Measurements from ENCODE around the gene INTS2. TPM values are rescaled to one million over a fixed set of nuclear protein-coding genes. Genes with fewer than 3 reads are reported as not detected.
A peak's percentile ranks its signal among the peaks of the same experiment; 100 is the strongest.
"Not testable (repeated sequence)": the region's sequence is repeated elsewhere in the genome, so short reads cannot be mapped to it uniquely, and the experiment has no call there.

Gene INTS2
- total RNA-seq, 1 donor from 2014 or later = 35.9 TPM

DNA sequence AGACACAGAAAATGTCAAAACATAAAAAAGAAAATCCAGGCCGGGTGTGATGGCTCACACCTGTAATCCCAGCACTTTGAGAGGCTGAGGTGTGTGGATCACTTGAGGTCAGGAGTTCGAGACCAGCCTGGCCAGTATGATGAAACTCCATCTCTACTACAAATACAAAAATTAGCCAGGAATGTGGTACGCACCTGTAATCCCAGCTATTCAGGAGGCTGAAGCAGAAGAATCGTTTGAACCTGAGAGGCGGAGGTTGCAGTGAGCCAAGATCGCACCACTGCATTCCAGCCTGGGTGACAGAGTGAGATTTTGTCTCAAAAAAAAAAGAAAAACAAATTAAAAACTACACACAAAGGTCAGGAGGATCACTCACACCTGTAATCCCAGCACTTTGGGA, 40.0 kb downstream of the INTS2 start:
- not testable (repeated sequence) for DNase-seq

DNA sequence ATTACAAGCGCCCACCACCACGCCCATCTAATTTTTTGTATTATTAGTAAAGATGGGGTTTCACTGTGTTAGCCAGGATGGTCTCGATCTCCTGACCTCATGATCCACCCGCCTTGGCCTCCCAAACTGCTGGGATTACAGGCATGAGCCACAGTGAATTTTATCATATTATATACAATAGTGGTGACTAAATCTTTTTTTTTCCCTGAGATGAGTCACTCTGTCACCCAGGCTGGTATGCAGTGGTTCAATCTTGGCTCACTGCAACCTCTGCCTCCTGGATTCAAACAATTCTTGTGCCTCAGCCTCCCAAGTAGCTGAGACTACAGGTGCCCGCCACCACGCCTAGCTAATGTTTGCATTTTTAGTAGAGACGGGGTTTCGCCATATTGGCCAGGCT, 41.9 kb downstream of the INTS2 start:
- not testable (repeated sequence) for DNase-seq

DNA sequence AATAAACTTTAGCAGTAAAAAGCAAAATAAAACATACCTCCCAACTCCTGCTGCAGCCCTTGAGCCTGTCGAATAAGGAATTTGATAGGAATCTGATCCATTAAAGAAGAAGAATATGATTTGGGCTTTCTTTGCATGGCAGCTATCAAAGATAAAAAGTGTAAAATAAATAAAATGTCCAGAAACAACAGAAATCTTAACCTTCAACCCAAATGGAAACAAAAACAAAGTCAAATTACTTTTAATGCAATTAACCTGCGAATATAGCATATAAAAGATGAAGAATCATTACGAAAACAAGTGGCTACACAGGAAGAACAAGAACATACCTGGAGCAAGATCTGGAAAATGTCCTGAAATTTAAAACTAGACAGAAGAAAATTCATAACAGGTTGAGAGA, 42.9 kb downstream of the INTS2 start:
- DNase-seq = no peak

- DNase-seq = no peak
Measured at GRCh38 chr17:61880589-61881102, 47.1 kb downstream of the INTS2 start.

DNA sequence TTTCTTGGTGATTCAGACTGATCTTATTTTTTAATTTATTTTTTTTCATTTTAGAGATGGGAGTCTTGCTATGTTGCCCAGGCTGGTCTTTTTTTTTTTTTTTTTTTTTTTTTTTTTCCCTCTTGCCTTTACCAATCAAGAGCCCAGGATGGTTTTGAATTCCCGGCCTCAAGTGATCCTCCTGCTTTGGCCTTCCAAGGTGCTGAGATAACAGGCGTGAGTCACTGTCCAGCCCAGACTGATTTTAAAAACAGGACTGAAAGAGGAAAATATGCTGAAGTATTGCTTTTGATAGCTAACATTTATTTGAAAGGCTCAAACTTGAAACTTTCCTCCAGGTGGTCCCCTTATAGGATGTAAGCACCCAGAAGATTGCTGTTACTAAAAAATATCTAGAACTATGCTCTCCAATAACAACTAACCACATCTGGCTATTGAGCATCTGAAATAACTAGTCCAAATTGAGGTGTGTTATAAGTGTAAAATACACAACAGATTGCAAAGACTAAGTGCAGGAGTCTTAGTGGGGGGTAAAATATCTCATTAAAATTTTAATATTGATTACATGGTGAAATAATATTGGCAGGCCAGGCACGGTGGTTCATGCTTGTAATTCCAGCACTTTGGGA, 48.7 kb downstream of the INTS2 start:
- no peak for DNase-seq

DNA sequence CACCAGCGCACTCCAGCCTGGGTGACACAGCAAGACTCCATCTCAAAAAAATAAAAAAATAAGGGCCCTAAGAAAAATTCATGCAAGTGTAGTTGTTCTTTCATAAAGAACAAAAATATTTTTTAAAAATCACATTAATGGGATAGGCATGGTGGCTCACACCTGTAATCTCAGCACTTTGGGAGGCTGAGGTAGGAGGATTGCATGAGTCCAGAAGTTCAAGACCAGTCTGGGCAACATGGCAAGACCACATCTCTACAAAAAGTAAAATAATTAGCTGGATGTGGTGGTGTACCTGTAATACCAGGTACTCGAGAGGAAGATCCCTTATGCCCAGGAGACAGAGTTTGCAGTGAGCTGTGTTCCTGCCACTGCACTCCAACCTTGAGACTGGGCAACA, 49.3 kb downstream of the INTS2 start:
- no peak for DNase-seq

GRCh38 chr17:61877837-61878236, 49.9 kb downstream of the INTS2 start:
- DNase-seq = no peak

GRCh38 chr17:61875804-61876203, 52.0 kb downstream of the INTS2 start:
- DNase-seq = no peak

DNA sequence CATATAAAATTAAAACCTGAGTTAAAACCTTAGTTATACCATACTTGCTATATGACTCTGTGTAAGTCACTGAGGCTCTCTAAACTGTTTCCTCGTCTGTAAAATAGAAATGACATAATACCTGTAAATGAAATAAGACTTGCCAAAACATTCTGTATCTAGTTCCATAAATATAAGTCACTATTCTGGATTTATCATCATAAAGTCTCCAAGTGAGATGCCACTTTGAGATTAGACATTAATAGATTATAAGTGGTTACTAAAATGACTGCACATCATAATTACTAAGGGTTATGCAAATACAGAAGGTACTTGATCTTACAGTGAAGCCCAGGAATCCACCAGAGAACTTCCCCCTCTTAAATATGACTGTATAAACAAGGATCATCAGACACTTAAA, 52.5 kb downstream of the INTS2 start:
- no peak for DNase-seq

- DNase-seq = no peak
Measured at GRCh38 chr17:61874075-61874474, 53.7 kb downstream of the INTS2 start.

DNA sequence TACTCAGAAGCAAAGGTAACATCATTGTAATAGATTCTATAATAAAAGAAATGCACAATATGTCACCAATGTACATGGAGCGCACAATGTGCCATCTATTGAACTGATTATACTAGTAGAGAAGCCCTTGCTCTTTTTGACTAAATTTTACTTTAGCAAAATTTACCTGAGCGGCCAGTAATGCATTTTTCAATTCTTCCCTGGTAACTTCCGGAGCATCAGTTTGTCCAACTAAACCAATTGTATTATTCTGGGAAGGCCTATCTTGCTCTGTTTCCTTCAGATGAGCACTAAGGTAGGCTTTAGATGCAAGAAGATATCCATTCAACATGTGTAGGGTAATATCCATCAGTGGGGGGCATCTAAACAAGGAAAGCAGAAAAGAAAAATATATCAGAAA, 55.7 kb downstream of the INTS2 start:
- no peak for DNase-seq

DNA sequence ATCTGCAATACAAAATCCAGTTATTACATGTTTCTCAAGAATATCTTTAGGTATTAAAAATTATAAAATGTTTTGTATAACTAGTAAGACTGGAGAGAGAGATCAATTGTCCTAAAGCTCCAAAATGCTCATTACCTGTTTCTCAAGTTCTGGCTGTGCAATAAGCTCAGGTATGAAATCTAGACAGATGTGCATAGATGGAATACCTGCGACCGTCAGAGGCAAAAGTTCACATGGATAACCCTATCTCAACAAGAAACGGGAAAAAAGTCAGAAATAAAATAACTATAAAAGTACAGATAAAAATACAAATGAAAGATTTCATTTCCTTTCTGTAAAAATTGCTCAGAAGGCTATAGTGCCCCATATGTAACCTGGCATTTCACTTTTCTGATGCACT, 58.6 kb downstream of the INTS2 start:
- DNase-seq = no peak

GRCh38 chr17:61868074-61868473, 59.7 kb downstream of the INTS2 start:
- no peak for DNase-seq

DNA sequence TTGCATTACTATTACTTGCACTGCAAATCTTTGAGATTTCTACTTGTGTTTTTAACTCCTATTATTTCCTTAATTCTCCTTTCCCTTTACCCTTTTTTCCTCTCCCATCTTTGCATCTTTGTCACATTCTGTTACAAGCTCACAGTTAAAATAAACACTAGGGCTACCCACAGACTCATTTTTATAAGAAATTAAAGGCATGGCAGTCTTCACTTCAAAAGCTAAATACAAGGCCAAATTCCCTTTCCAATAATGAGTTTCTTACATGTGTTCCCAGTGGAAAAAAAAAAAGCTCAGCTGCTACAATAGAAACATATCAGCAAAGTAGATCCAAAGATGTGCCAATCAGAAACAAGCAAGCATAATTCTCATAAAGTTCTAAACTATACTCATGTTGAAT, 60.7 kb downstream of the INTS2 start:
- no peak for DNase-seq

- no peak for DNase-seq
Measured at GRCh38 chr17:61863801-61864126, 64.0 kb downstream of the INTS2 start.

- DNase-seq = peak; percentile 84
Measured at GRCh38 chr17:61862975-61863800, 64.6 kb downstream of the INTS2 start, which contains the start of gene BRIP1. BRIP1 (minus strand) TSS chr17:61863528; CDS start chr17:61861539, 1,989 bp downstream.

- no peak for DNase-seq
Measured at GRCh38 chr17:61862105-61862574, 65.6 kb downstream of the INTS2 start.

DNA sequence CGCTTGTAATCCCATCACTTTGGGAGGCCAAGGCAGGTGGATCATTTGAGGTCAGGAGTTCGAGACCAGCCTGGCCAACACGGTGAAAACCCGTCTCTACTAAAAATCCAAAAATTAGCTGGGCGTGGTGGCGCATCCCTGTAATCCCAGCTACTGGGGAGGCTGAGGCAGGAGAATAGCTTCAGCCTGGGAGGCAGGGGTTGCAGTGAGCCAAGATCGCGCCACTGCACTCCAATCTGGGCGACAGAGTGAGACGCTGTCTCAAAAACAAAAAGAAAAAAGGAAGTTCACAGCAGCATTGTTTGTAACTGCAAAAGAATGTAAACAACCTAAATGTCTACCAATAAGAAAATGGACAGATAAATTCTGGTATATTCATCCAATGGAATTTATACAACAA, 67.4 kb downstream of the INTS2 start:
- not testable (repeated sequence) for DNase-seq

DNA sequence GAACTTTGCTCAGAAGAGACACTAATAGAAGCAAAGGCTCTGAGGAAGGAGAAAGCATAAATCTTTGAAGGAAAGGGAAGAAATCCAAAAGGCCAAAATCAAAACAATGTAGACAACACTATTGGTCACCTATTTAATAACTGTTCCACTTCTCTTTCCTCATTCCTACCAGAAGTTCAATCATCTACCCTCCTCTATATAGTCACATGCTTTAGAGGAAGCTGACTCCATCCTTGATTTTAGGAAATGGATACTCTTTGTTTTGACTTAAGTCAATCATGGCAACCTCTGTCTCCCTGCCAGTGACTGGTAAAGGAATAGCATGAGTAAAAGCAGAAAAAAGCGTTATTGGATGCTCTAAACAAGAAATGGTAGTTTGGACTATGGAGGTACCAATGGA, 71.7 kb downstream of the INTS2 start:
- no peak for DNase-seq

DNA sequence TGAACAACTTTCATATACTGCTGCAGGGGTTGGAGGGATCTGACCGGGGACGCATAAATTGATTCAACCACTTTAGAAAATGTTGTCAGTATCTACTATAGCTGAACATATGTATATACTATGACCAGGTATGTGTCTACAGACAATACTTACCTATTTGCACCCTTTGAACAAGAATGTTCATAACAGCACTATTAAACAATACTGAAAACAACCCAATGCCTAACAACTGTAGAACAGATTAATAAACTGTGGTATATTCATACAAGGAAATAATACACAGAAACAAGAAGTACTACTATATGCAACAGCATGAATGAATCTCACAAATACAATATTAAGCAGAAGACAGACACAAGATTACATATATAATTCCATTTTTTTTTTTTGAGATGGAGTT, 74.9 kb downstream of the INTS2 start:
- DNase-seq = no peak

DNA sequence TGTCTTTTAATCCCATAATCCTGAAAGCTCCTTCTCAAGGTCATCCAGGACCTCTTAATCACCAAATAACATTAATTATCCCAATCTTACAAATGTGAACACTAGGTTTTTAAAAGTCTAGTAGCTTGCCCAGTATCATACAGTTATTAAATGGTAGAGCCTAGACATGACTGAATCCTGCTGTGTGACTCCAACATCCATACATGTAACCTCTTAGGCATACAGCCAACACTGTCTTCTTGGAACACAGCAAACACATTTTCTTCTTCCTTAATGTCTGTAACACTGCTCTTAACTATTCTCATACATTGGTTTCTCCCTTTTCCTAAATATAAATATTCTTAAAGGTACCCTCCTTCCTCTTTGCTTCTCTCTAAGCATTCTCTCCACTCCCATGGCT, 78.1 kb downstream of the INTS2 start:
- no peak for DNase-seq

GRCh38 chr17:61848896-61849295, 78.9 kb downstream of the INTS2 start:
- DNase-seq = no peak

DNA sequence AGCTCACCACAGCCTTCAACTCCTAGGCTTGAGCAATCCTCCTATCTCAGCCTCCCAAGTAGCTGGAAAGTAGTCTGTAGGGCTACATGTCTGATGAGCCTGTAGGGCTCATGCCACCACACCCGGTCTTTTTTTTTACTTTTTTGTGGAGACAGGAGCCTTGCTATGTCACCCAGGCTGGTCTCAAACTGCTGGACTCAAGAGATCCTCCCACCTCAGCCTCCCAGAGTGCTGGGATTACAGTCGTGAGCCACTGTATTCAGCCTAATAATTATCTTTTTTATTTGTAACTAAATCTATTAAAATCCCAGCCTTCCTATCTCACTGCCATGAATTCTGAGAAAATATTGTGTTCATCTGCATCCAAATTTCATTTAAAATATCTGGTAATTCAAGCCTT, 79.5 kb downstream of the INTS2 start:
- DNase-seq = no peak

DNA sequence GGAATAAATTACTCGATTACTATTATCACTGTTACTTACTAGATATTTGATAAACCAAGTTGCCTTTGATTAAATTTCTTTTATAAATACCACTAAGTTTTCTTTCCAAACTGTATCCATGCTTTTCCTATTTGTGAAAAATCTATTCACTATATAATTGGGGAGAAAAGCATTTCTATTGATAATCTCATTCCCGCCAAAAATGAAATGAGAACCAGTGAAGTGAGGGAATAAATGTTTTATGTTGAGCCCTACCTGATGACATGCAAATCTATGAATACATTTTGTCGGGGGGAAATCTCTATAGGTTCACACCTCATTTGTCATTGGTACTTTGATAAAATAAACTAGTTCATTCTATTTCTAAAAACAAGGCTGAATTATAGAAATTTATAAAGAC, 80.1 kb downstream of the INTS2 start:
- DNase-seq = no peak

All from occipital lobe (tissue), 2 donors.